B cell (primary cell): ENCODE measurements around the gene ADI1. TPM values are rescaled to one million over a fixed set of nuclear protein-coding genes. Genes with fewer than 3 reads are reported as not detected.

Experiments used
- ATAC-seq: fragments of 200-7000 bp; cut with Tn5 transposase; one replicate; pipeline ENCODE4 v1.10.0; 2021; ENCODE audit warnings: low read depth, mild to moderate bottlenecking, moderate number of reproducible peaks, moderate library complexity
- CTCF ChIA-PET: fragments of 350-600 bp; sonication (Branson Sonifier 250); formaldehyde crosslinking; loops from one replicate; lab custom pipeline; 2021; ENCODE audit warnings: antibody characterized with exemption, inconsistent platforms; lab: Charles Lee
- POLR2A ChIA-PET: fragments of 350-600 bp; sonication (Branson Sonifier 250); formaldehyde crosslinking; loops from one replicate; lab custom pipeline; 2021; ENCODE audit warnings: antibody characterized with exemption; lab: Charles Lee
- DNase-seq: peaks from one replicate; pipeline ENCODE4 v3.0.0; 2013
- H2AFZ ChIP-seq: 2 replicates; pipeline ENCODE4 v1.6.1; 2012; ENCODE audit warnings: mild to moderate bottlenecking, low read depth, low read length; ENCODE audit not compliant: insufficient read depth, poor library complexity, severe bottlenecking
- H3K27ac ChIP-seq, 2 donors: 1 replicate in 1 of 2; 2 replicates in 1 of 2; pipeline ENCODE4 v1.5.1; 2012 to 2013; ENCODE audit warnings: low read length in 2 of 2, mild to moderate bottlenecking in 2 of 2, moderate library complexity in 1 of 2
- H3K27me3 ChIP-seq, 4 experiments: fragments of 200-600 bp in 1 of 4; sonication (generic) in 1 of 4; replicated peaks in 1 of 4; 1 replicate in 2 of 4; 2 replicates in 2 of 4; pipeline versions ENCODE4 v1.6.1 to v1.7.0; 2013 to 2016; ENCODE audit warnings: low read length in 3 of 4, mild to moderate bottlenecking in 2 of 4, mixed read lengths in 1 of 4, moderate library complexity in 1 of 4; ENCODE audit not compliant: insufficient read depth in 4 of 4, control insufficient read depth in 3 of 4; ENCODE audit errors: control extremely low read depth in 1 of 4
- H3K36me3 ChIP-seq, 2 experiments: replicated peaks in 1 of 2; 1 replicate in 1 of 2; 2 replicates in 1 of 2; pipeline versions ENCODE4 v1.6.1 to v1.7.1; 2013; ENCODE audit warnings: low read length in 1 of 2; ENCODE audit not compliant: insufficient read depth in 2 of 2, control insufficient read depth in 1 of 2; ENCODE audit errors: control extremely low read depth in 1 of 2, extremely low read depth in 1 of 2
- H3K4me1 ChIP-seq, 2 donors: fragments of 200-600 bp in 1 of 2; sonication (generic) in 1 of 2; 1 replicate in 1 of 2; 2 replicates in 1 of 2; pipeline versions ENCODE4 v1.5.1 to v1.6.1; 2013 to 2017; ENCODE audit warnings: low read length in 2 of 2; ENCODE audit not compliant: control insufficient read depth in 2 of 2, insufficient read depth in 2 of 2
- H3K4me2 ChIP-seq: replicated peaks from 2 replicates; pipeline ENCODE3; 2012; ENCODE audit warnings: mild to moderate bottlenecking, low read depth, low read length; ENCODE audit not compliant: poor library complexity, severe bottlenecking
- H3K4me3 ChIP-seq, 5 experiments: fragments of 200-600 bp in 1 of 5; sonication (generic) in 1 of 5; 1 replicate in 3 of 5; 2 replicates in 2 of 5; pipeline versions ENCODE4 v1.5.1 to v1.7.0; 2011 to 2016; ENCODE audit warnings: low read length in 4 of 5, mild to moderate bottlenecking in 4 of 5, low read depth in 2 of 5, control low read depth in 1 of 5, moderate library complexity in 1 of 5; ENCODE audit not compliant: insufficient read depth in 1 of 5; ENCODE audit errors: control extremely low read depth in 1 of 5, extremely low read depth in 1 of 5
- H3K79me2 ChIP-seq: fragments of 200-600 bp; sonication (generic); one replicate; pipeline ENCODE4 v1.6.0; 2016; ENCODE audit warnings: low read length; ENCODE audit not compliant: control insufficient read depth, insufficient read depth
- H3K9ac ChIP-seq: fragments of 200-600 bp; sonication (generic); 2 replicates; pipeline ENCODE4 v1.6.1; 2017; ENCODE audit warnings: mild to moderate bottlenecking, low read length, moderate library complexity
- H3K9me3 ChIP-seq, 3 donors: one replicate each; pipeline versions ENCODE4 v1.6.1 to v1.7.1; 2013; ENCODE audit warnings: low read length in 2 of 3; ENCODE audit not compliant: control insufficient read depth in 2 of 3, insufficient read depth in 1 of 3; ENCODE audit errors: control extremely low read depth in 1 of 3
- H4K20me1 ChIP-seq: 2 replicates; pipeline ENCODE4 v1.6.0; 2012; ENCODE audit warnings: mild to moderate bottlenecking, low read length; ENCODE audit not compliant: insufficient read depth, control insufficient read depth, poor library complexity, severe bottlenecking
- H3K27ac Mint-ChIP-seq: one replicate; pipeline ENCODE4 v1.8.0; 2021; ENCODE audit warnings: mixed read lengths
- H3K27me3 Mint-ChIP-seq: one replicate; pipeline ENCODE4 v1.8.0; 2021; ENCODE audit warnings: mixed read lengths
- H3K4me1 Mint-ChIP-seq: one replicate; pipeline ENCODE4 v1.8.0; 2021; ENCODE audit warnings: mixed read lengths
- H3K4me3 Mint-ChIP-seq: one replicate; pipeline ENCODE4 v1.8.0; 2021; ENCODE audit warnings: mixed read lengths
- H3K9me3 Mint-ChIP-seq: one replicate; pipeline ENCODE4 v1.8.0; 2022; ENCODE audit warnings: mixed read lengths; ENCODE audit not compliant: insufficient read depth
- CTCF ChIP-seq: fragments of 200-600 bp; IDR thresholded peaks from one replicate; pipeline ENCODE4 v1.8.0; 2022; ENCODE audit warnings: antibody characterized with exemption, mild to moderate bottlenecking
- EZH2 ChIP-seq: IDR thresholded peaks from 2 replicates; pipeline ENCODE4 v1.6.1; 2012; ENCODE audit warnings: borderline replicate concordance, low read depth, mild to moderate bottlenecking, moderate library complexity, low read length; ENCODE audit not compliant: insufficient read depth, poor library complexity, severe bottlenecking
- WGBS: methylation state at CpG from one replicate; pipeline ENCODE4 v1.1.5; 2013; ENCODE audit warnings: missing lambda C conversion rate; ENCODE audit not compliant: insufficient coverage; 5-methylcytosine and 5-hydroxymethylcytosine counted together
- intact Hi-C: fragments of 100-400 bp; cut with micrococcal nuclease; formaldehyde crosslinking; loops from one replicate; pipeline ENCODE4 v1.10.0; 2022
- polyA plus RNA-seq: library from polyadenylated mRNA; depleted of rRNA; stranded (reverse); fragments of >200 nt; gene quantifications from 2 replicates; pipeline ENCODE4 v1.2.3, GENCODE V29; 2012
- total RNA-seq, 2 donors: library from RNA; stranded (reverse); fragments of 120-200 nt in 1 of 2; gene quantifications; 1 replicate in 1 of 2; 2 replicates in 1 of 2; pipeline versions ENCODE4 v1.2.3 to v1.2.4, GENCODE V29; 2013 to 2022

ADI1 gene
- total and polyA plus RNA-seq, 2 donors (not counting 1 experiment from before 2014, with no cell fraction given), result 15.2 to 23.1 TPM

DNA sequence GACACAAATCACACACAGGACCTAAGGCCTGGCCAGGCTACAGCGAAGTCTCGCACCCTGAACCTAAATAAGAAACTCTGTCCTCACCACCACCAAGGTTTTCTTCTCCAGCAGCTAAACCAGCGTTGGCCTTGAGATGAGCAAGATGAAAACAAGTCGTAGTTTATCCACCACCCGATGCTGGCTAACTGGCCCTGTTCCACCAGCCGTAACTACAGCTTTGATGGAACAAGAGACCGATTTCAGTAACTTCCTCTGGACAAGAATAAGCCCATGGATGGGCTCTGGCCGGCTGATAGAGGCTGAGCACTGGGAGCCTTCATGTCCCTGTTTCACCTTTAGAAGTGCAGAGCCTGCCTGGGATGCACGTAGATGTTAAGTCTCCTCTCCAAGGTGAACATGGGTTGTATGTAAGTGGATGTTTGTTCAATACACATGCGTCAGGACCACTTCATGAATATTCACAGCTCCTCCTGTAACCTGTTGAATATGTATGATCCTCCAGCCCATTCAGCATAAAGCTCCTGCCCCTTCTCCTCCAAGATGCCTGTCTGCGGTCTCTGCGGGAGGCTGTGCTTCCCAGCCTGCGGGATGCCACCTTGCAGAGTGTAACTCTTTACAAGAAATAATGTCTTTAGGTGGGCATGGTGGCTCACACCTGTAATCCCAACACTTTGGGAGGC lies 24.2 kb downstream of the ADI1 start:
- TF ChIP-seq CTCF (no peak), EZH2 (no peak)
- no peak overlapping the region for H3K9ac ChIP-seq
- no peaks in the 10 kb centered on the region for H3K27me3 ChIP-seq
- Mint-ChIP-seq H3K27ac (no peak overlapping the region), H3K9me3 (no peaks in the 10 kb centered on the region), H3K4me3 (no peak overlapping the region), H3K27me3 (no peaks in the 10 kb centered on the region), H3K4me1 (no peaks in the 10 kb centered on the region)
- no peaks in the 10 kb centered on the region for H3K9me3 ChIP-seq
- H3K4me3 ChIP-seq, result no peak overlapping the region
- 98% methylated on average over 8 of the region's 13 CpGs for WGBS
- H3K79me2 ChIP-seq, result no peaks in the 10 kb centered on the region
- H3K27ac ChIP-seq, result no peak overlapping the region
- CTCF ChIA-PET, result no interaction called here
- H2AFZ ChIP-seq, result no peak overlapping the region
- ATAC-seq, result no peak
- H3K4me2 ChIP-seq, result no peak overlapping the region
- peaks cover 0 to 30% of the 10 kb centered on the region in 2 experiments for H3K36me3 ChIP-seq
- intact Hi-C loops, result no loop called here
- no peaks in the 10 kb centered on the region for H3K4me1 ChIP-seq
- no peak for DNase-seq
- POLR2A ChIA-PET, result no interaction called here
- H4K20me1 ChIP-seq, result no peaks in the 10 kb centered on the region

GRCh38 chr2:3493615-3494007 lies 25.7 kb downstream of the ADI1 start:
- Histone ChIP-seq H3K36me3 (peaks cover 0 to 21% of the 10 kb centered on the region in 2 experiments), H2AFZ (no peak overlapping the region), H3K27ac (no peak overlapping the region), H3K27me3 (no peaks in the 10 kb centered on the region), H3K4me1 (no peaks in the 10 kb centered on the region), H3K4me2 (no peak overlapping the region), H4K20me1 (no peaks in the 10 kb centered on the region), H3K9me3 (no peaks in the 10 kb centered on the region), H3K4me3 (no peak overlapping the region), H3K79me2 (no peaks in the 10 kb centered on the region), H3K9ac (no peak overlapping the region)
- no peaks in the 10 kb centered on the region for H3K9me3 Mint-ChIP-seq
- no peak for DNase-seq
- no peak for ATAC-seq
- intact Hi-C loops, result no loop called here
- TF ChIP-seq EZH2, result no peak
- no peak for TF ChIP-seq CTCF
- H3K4me3 Mint-ChIP-seq, result no peak overlapping the region
- ChIA-PET CTCF (interaction anchor here (0.9 kb wide), 1 partner anchor 31 kb away, joined by 3 read pairs; no protein-coding TSS in a partner anchor), POLR2A (no interaction called here)
- WGBS, result 68% methylated on average over 6 of the region's 10 CpGs
- H3K27me3 Mint-ChIP-seq, result no peaks in the 10 kb centered on the region
- H3K27ac Mint-ChIP-seq, result no peak overlapping the region
- H3K4me1 Mint-ChIP-seq, result no peaks in the 10 kb centered on the region
